Hematopoietic multipotent progenitor cell treated with erythropoietin and hydrocortisone succinate and interleukin-3 and kit ligand, for 6 days (in vitro differentiated cells): Measurements from ENCODE around the gene HMX1.

Experiments
- DNase-seq: peaks from one replicate; pipeline ENCODE4 v3.0.0-alpha.2; 2015

Gene HMX1

DNA sequence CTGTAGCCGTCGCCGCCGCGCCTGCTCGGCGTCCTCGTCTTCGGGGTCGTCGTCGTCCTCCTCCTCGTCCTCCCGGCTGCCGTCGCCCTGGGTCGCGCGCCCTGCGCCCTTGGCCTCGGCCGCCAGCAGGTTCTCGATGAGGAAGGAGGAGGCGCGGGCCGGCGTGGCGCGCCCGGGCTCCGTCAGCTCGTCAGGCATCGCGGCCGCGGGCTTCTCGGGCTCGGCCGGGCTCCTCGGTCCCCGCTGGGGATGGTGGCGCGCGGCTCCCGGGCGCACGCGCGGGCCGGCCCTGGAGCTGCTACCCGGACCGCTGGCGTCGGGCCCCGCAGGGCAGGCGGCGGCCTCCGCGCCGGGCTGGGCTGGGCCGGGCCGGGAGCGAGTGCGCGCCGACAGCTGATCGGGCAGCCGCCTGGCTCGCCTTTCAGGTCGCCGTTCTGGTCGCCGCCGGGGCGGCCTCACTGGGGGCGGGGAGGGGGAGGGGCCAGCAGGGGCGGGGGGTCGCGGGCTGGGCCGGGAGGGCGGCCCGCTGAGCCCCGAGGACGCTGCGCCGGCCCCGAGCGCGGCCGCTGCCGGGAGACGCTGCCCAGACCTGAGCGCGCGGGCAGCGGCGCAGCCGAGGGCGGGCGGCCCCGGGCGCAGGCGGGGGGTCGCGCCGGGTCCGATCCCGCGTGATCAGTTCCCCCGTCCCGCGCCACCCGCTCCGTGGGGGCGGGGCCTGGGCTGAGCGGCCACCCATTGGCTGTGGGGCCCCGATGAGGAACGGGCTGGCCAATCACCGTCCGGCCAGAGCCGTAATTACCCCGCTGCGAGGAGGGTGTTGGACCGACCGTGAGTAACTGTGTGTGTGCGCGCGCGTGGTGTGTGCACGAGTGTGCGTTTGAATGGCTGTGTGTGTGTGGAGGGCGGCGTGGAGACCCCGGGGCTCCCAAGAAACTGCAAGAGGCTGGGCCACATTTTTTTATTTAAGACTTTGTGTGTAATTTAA, at the start of gene HMX1:
HMX1 (minus strand) TSS at position 423 of the 985 bp plus-strand sequence; CDS start at position 198, 225 bp downstream.
- no peak for DNase-seq

DNA sequence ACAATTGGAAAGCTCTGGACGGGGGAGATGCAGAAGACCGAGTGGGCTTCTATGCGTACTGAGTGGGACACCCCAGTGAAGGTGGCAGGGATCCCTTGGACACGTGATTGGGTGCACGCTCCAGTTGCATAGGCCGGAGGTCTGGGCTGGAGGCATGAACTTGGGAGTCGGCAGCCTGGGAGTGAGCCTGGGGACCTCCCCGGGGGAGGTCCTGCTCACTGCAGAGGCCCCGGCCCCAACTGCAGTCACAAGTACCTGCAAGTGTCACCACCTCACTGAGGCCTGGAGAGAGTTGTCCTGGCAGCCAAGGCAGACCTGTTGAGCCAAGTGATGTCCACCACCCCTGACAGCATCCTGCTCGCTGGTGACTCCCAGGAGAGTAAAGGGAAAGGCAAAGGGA, 49.3 kb upstream of the HMX1 start:
- DNase-seq: no peak

DNA sequence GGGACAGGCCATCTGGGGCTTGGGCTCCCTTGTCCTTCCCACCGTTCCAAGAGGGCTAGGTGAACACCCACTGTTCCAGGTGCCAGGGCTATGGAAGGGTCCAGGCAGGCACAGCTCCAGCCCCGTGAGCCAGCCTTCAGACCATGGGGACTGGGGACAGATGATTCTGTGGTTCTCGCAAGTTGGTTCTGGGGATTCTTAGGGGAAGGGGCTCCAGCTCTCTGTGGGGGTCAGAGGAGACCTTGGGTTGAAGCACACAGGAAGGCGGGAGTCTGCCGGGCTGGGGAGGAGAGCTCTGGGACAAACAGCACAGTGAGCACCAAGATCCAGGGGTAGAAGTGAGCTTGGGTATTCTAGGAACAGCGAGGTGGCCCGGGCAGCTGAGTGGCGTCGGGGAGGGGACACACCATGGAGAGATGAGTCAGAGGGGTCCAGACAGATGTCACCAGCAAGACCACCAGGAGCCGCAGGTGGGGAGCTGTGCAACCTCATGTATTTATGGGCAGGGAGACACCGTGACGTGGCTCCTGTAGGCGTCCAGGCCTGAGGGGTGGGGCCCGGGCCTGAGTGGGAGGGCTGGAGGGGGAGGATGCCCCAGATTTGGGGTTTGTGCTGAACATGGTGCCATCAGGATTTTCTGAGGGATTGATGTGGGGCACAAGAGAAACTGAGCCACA, 48.8 kb upstream of the HMX1 start:
- no peak for DNase-seq

DNA sequence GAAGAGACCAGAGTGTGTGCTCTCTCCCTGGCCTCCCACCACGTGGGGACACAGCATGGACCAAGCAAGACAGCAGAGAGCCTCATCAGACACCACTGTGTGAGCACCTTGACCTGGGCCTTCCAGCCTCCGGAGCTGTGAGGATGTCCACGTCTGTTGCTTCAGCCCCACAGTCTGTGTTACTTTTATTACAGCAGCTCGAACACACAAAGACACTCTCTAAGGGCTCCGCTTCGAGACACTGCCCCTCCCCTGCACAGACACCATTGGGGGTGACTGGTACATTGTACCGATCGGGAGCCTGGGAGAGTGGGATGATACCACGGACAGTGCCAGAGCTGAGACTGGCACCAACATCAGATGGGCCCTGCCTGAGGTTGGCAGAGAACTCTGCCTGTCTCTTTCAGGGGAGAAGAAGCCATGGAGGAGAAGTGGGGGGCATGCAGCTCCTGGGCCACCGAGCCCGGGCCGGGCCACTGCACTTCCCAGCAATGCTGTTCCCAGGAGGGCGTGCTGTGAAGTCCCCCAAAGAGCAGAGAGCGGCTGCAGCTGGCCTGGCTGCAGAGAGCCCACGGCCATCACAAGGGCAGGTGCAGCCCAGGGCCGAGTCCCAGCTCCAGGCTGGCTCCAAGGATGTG, 48.1 kb upstream of the HMX1 start:
- DNase-seq: no peak

DNA sequence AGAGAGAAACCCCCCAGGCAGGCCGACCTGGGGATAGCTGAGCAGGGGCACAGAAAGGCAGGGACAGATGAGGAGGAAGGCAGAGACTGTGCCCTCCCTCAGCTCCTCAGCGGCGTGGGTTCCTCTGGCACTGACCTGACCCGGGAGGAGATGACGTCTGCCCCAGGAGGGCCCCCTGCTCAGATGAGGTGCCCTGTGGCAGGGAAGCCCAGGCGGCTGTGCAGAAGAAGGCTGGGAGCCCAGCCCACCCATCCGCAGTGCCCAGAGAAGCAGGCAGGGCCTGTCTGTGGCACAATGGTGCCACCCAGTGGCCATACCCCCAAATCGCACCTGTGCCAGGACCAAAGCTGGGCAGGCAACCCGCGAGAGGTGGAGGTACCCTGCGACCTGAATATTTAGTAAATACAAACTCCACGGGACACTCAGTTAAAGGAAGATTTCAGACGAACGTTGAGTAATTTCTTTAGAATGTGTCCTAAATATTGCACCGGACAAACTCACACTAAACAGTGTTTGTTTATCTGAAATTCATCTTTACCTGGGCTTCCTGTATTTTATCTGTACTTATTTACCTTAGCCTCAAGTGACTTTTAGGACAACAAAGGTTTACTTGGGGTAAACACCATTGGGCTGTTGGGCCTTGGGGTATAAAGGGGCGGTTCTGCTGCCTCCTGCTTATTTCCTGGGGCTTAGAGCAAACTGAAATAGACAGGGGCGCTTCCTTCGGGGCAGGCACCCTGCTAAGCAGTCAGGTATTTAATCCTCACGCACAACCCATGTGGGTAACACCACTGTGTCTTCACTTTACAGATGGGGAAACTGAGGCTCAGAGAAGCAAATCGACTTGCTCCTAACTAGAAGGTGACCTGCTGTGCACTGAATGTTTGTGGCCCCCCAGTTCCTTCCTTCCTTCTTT, 46.5 kb upstream of the HMX1 start:
- peak; percentile 72 for DNase-seq

DNA sequence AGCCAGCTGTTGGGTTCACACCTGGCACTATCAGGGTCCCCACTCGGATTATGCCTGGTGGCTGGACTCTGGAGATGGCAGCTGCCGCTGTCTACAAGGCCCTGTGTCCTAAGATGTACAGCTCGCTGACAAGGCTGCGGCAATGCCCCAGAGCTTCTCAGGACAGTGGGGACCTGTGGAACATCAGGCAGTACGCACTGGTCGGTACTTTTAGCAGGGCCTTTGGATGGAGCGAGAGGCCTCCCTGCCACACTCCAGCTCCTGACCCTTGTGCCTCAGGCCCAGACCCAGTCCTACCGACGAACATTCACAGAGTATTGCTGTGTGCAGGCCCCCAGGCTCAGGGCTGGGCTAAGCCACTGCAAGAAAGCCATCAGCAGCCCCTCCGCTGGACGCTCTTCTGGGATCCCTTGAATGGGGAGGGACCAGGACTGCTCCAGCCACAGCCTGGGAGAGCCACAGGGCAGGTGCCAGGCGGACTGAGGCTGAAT, 45.7 kb upstream of the HMX1 start:
- no peak for DNase-seq

DNA sequence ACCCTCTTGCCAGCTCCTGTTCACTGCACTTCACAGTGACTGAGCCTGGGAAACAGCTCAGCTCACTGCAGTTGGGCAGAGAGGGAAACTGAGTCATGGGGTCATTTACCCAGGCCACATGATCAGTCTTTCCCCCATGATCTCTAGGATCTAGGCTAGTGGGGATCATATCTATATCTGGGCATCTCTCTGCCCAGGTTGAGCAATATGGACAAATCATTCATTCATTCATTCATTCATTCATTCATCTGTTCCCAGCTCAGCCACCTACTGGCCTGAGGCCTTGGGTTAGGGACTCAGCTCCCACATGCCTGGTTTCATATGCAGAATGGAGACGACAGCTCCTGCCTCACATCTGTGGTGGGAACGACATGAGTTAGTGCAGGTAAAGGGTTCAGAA, 45.3 kb upstream of the HMX1 start:
- no peak for DNase-seq

DNA sequence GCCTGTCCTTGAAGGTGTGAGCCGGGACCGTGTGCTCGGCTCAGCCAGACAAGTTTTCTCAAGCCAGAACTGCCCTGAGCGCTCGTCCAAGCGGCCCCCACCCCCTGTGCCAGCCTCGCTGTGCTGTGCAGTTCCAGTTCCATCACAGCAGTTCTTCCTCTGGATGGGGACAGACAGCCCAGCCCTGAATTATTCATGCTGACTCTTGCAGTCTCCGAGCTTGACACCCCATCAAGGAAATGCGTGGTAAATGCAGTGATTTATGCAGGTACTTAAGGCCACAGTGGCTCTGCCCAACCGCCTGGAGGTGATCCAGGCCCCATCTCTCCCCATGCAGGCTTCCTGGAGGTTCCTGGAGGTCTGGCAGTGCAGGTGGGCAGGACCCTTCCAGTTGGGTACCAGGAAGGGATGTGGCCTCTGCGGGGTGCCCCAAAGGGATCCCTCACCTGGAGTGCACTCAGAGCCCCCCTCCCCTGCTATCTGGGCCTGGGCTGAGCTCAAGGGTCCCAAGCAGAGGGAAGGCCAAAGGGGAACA, 44.8 kb upstream of the HMX1 start:
- no peak for DNase-seq

DNA sequence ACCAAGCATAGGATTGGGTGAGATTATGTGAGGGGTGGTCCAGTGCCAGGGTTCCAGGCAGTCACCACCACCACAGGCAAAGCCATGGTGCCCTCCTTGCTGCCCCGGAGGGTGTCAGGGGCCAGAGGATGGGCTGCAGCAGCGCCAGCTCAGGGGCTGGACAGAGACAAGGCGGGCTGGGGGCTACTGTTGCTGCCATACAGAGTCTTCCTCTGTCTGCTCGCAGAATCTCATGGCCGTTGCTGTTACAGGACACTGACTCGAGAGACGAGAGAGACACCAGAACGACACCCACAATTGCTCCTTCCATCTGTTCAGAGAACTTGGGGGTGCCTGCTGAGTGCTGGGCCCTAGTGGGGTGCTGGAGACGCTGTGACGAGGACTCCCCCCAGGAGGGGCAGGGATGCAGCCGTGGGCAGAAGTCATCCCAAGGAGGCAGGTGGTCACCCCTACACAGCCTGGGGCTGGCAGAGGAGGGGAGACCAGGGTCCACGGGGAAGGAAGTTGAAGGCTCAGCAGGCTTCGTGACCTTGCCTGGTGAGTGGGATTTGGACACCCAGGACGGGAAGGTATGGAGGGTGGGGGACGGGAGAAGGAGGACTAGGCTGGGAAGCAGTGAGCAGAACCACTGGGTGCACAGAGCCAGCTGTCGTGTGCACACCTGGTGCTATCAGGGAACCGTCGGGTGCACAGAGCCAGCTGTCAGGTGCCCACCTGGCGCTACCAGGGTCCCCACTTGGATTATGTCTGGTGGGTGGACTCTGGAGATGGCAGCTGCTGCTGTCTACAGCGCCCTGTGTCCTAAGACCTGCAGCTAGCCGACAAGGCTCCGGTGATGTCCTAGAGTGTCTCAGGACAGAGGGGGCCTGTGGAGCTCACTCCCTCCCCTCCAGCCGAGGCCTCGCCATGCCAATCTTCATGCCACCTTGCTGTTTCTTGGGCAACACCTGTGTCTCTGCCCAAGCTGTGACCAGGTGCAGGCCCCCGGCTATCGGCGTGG, 43.9 kb upstream of the HMX1 start:
- no peak for DNase-seq

DNA sequence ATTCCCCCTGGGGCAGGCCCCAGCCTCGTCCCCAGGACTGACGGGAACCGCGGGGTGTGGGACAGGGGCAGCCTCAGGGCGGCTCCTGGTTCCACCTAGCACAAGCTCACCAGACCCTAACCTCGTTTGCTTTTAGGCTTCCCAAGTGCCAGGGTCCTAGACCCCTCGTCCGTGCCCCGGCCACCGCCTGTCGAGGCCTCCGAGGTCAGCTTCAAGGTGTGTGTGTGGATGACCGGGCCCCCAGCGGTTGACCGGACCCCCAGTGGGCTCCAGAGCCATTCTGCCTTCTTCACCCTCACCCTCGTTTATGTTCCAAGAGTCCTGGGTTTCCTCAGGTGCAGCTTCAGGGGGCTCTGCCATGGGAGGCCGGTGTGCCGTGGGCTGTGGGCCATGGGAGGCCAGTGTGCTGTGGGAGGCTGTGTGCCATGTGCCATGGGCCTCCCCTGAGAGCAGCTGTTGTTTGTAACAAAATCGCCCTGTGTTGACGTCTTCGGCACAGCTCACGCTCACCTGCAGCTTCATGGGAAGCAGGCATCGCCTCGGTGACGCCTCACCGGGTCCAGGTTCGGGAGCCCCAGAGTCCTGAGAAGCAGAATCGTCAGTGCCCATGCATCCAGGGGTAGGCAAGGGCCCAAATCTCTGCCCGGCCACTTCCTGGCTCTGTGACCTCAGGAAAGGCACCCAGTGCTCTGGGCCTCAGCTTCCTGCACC, 43.0 kb upstream of the HMX1 start:
- no peak for DNase-seq

DNA sequence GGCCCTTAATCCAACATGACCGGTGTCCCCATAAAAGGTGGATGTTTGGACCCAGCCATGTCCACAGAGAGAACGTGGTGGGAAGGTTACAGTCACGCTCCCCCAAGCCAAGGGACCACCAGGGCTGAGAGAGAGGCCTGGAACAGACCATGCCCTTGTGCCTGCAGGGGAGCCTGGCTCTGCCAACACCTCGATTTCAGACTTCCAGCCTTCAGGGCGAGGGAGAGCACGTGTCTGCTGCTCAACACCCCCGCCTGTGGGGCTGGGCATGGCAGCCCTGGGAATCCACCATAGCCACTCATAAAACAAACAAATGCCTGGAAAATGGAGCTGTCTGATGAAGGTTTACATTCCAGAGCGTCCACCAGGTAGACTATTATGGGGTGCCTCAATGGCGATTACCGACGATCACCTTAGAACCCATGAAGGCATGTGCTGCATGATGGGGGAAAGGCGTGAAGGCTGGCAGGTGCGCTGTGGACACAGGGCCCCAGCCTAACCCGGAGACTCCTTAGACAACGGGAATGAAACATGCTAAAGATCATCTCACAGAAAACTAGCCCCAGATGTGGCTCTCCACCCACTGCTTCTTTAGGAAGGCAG, 42.3 kb upstream of the HMX1 start:
- no peak for DNase-seq

DNA sequence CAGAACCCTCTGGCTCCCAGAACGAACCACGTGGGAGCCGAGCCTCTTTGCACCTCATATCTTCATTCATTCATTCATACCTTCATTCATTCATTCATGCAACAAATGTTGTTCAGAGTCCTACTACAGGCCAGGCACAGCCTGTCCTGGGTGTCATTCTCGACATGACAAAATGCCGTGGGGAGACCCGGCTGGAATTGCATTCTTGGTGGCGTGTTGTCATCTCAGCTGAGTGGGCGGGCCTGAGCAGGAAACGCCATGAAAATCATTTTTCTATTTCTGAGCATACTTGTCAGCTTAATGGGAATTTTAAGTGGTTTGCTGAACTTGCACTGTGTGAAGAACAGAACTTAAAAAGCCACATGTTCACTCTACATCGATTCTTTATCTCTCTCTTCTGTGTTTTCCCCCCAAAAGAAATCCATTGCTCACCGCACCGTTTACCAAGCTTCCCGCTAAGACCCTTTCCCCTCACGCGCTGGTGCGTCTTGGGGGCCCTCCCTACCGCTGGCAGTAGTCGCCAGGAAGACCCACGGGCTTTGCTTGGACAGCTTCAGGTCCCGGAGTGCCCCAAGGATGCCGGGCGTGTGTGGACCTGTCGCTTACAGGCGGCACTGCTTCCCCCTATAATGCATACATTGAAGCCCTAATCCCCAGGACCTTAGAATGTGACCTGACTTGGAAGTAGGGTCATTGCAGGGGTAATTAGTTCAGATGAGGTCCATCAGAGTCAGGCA, 41.6 kb upstream of the HMX1 start:
- no peak for DNase-seq

DNA sequence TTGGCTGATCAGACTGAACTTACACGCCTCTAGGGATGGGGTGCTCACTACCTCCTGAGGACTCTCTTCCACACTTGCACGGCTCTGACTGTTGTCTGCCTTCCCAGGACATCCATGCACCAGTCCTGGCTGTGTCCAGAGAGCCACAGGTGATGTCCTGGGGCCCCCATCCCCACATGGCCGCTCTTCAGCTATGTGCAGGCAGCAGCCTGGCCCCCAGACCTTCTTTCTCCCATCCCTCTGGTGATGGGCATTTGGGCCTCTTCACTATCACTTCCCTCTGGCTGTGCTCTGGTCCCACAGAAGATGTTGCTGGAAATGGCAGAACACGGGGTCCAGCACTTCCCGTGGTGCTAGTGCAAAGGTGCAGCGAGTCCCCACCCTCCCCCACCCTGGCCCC, 40.9 kb upstream of the HMX1 start:
- no peak for DNase-seq

DNA sequence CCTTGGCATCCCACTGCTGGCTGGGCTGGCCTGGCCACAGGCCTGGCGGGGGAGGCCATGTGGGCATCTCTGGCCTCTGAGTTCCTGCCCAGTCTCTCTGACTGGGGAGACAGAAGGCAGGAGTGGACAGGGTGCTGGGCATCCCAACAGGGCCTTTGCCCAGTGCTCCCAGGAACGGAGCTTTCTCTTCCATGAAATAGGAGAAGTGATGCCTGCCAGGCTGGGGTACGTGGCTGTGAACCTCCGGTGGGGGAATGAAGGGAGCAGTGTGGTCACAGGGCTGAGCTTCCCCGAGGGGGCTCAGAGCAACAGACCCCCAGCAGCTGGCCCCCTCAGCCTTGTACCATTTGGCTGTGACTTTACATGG, 40.4 kb upstream of the HMX1 start:
- DNase-seq: no peak

DNA sequence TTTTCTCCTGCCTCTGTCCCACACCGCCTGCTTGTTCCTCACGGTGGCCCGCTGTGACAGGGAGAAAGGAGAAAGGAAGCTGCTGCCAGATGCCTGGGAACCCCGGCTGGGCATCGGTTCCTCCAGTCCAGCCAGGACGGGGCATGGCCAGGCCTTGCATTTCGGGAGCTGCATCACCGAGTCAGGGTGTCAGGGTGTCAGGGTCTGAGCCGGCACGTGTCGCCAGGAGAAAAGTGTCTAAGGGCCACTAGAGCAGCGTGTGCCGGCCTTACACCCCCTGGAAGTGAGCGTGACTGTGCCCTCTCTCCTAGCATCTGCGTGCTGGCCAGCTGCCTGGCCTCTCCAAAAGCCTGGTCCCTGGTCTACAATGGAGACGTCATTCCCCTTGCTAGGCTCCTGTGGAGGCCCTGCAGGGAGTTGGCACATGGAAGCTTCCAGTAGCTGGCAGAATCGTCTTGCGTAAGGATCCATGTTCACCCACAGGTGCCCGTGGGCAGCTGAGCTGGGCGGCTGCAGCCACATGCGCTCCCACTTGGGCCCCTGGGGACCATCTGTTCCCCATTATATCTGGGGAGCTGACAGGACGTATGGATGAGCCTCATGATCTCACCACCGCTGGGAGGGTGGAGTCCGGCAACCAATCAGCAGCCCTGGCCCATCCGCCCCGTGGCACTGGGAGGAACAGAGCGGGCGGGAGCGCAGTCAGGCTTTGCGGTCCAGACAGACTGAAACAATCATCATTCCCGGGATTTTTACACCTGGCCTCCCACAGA, 39.9 kb upstream of the HMX1 start:
- DNase-seq: no peak

DNA sequence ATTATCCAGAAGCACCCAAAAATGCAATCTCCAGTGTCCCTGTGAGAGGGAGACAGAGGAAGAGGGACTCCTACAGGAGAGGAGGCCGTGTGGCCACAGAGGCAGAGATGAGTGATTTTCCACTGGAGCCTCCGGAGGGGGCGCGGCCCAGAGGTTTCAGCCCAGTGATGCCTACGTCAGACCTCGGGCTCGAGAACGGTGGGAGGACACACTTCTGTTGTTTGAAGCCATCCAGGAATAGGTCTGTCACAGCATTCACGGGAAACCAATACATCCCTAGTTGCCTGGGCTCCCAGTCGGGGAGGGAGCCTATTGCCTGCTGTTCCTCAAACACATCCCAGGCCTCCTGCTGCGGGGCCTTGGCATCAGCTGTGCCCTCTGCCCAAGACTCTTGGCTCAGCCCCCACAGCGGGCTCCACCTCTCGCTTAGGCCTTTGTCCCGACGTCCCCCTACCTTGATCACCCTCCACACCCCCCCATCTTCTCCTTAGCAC, 39.2 kb upstream of the HMX1 start:
- no peak for DNase-seq

DNA sequence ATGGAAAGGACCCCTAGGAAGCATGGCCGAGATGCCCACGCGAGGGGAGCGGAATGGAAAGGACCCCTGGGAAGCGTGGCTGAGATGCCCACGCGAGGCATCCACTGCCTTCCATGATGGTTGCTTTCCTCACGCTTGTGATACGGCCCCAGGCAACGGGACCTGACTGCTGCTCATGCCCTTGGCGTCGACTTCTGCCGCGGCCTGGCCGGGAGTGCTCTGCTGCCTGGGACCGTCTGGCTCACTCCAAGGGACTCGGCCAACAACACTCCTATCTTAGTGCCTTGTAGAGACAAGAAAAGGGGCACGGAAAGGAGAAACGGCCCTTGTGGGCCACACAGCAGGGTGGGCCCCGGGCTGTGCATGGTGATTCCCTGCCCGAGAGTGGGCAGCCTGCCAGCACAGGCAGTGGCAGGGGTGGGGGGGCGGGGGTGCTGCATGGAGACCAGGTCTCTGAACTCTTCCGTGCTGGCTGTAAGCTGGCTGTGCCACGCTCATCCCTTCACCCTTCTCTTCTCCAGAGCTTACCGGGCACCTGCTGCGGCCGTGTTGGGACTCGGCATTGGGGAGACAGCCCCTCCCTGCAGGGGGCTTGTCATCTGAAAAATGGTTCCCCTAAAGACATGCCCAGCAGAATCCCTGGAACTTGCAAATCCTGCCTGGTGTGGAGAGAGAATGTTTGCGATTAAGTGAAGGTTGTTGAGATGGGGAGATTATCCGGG, 38.6 kb upstream of the HMX1 start:
- no peak for DNase-seq
